ENCODE data around the gene UBXN11.

The UBXN11 gene

DNA sequence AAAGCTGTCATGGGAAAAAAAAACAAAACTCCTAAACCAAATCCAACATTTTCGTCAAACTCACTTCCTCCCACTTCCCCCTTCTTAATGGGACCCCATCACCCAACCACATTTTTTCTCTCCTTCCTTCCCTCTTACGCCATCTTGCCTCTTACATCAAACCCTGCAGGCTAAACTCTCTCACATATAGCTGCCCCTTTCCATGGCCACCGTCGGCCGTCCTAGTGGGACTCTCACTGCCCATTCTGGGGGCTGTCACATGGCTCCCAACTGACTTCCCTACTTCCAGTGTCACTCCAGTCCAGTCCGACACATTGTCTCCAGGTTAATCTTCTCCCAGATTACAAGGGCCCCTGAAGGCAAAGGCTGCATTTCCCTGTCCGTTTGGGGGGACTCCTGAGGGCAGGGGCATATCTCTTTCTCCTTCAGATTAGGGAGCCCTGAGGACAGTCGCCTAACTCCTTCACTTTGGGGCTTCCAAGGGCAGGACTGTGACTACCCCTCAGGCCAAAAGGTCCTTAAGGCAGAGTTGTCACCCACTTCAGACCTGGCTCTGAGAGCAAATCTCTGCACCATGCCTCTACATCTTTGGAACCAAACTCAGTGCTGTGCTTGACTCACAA lies 658 bp downstream of the UBXN11 start:
- in situ Hi-C loops (cut with MboI; ENCODE audit: low pct_unique_long_range_greater_than_20kb, low sequenced_read_pairs, unreplicated experiment): no loop called here
- TF ChIP-seq, protein P1, sequence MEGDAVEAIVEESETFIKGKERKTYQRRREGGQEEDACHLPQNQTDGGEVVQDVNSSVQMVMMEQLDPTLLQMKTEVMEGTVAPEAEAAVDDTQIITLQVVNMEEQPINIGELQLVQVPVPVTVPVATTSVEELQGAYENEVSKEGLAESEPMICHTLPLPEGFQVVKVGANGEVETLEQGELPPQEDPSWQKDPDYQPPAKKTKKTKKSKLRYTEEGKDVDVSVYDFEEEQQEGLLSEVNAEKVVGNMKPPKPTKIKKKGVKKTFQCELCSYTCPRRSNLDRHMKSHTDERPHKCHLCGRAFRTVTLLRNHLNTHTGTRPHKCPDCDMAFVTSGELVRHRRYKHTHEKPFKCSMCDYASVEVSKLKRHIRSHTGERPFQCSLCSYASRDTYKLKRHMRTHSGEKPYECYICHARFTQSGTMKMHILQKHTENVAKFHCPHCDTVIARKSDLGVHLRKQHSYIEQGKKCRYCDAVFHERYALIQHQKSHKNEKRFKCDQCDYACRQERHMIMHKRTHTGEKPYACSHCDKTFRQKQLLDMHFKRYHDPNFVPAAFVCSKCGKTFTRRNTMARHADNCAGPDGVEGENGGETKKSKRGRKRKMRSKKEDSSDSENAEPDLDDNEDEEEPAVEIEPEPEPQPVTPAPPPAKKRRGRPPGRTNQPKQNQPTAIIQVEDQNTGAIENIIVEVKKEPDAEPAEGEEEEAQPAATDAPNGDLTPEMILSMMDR (IDR thresholded peaks at IDR 0.05; ENCODE audit: extremely low read depth, insufficient read depth, missing control alignments): no peak
- DNase-seq (ENCODE audit: low spot score): no peak

DNA sequence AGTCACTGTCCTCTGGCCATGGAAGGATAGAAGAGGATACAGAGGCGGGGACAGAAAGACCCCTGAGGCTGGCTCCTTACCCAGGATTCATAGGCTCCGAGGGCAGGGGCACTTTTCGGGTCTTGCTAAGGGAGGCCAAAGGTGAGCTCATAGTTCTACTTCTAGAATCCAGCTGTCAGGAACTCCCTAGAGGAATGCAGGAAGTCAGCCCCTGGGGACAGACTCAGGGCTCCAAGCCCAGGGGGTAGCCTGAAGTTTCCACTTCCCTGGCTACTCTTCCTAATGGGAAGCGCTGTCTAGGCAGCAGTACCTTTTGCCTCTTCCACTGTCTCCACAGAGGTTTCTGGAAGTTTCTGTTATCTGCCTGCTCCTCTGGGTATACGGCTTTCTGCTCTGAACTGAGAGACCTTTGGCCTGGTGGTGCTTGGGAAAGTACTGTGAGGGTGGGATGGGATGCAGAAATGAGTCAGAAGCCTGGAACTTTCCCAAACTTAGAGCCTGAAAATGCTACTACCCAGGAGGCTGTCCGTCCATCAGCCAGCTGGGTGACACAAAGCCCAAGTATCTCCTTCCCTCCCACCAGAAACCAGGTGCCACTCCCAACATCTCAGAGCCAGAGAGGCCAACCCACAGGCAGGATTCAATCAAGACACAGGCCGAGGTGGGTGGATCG lies 3.6 kb downstream of the UBXN11 start:
- DNase-seq (ENCODE audit: low spot score): no peak
- in situ Hi-C loops (cut with MboI; ENCODE audit: low pct_unique_long_range_greater_than_20kb, low sequenced_read_pairs, unreplicated experiment): no loop called here
- TF ChIP-seq, protein P1 (IDR thresholded peaks at IDR 0.05; ENCODE audit: extremely low read depth, insufficient read depth, missing control alignments): no peak

DNA sequence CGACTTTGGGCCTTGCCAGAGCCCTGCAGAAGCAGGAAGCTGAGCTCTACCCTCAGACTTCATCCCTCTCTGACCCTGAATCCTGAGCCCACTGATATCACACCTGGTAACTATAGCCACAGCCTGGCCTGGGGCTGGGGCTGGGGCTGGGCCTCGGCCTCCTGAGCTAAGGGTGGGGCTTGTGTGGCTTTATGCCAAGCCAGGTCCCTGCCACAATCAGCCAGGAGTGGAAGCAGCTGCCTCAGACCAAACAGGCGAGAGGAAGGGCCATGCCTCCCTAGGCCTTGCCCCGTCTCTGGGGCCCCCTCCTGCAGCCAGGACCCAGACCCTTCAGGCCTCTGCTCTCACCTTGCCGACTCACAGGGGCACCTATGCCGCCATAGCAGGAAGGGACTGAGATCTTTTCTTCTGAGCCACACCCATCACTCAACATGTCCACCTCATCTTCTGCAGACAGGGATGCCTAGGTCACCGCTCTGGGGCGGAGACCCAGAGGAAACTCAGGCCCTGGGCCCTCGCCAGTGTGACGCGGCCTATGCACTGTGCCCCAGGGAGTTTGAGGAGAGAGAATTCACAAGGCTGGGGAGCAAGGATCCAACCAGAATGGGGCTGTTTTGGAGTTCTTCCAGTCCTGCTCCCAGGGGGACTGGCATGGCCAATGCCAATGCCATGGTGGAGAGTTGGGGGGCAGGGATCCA lies 5.7 kb downstream of the UBXN11 start:
- DNase-seq (ENCODE audit: low spot score): no peak
- in situ Hi-C loops (cut with MboI; ENCODE audit: low pct_unique_long_range_greater_than_20kb, low sequenced_read_pairs, unreplicated experiment): no loop called here
- TF ChIP-seq, protein P1 (IDR thresholded peaks at IDR 0.05; ENCODE audit: extremely low read depth, insufficient read depth, missing control alignments): no peak

DNA sequence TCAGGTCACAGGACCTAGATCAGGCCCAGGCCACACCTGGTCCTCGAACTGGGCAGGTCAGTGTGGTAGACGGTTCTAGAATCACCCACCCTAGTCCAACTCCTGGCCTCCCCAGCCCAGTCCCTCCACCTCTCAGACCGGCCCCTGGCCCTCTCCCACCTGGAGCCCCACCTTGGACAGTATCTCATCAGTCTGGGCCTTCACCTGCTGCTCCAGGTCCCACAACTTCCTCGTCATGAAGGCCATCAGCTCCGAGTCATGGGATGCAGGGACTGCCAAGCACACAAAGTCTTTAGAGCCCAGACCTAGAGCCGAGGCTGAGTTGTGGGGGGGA lies 8.7 kb downstream of the UBXN11 start:
- in situ Hi-C loops (cut with MboI; ENCODE audit: low pct_unique_long_range_greater_than_20kb, low sequenced_read_pairs, unreplicated experiment): no loop called here
- DNase-seq (ENCODE audit: low spot score): no peak
- TF ChIP-seq, protein P1 (IDR thresholded peaks at IDR 0.05; ENCODE audit: extremely low read depth, insufficient read depth, missing control alignments): no peak

DNA sequence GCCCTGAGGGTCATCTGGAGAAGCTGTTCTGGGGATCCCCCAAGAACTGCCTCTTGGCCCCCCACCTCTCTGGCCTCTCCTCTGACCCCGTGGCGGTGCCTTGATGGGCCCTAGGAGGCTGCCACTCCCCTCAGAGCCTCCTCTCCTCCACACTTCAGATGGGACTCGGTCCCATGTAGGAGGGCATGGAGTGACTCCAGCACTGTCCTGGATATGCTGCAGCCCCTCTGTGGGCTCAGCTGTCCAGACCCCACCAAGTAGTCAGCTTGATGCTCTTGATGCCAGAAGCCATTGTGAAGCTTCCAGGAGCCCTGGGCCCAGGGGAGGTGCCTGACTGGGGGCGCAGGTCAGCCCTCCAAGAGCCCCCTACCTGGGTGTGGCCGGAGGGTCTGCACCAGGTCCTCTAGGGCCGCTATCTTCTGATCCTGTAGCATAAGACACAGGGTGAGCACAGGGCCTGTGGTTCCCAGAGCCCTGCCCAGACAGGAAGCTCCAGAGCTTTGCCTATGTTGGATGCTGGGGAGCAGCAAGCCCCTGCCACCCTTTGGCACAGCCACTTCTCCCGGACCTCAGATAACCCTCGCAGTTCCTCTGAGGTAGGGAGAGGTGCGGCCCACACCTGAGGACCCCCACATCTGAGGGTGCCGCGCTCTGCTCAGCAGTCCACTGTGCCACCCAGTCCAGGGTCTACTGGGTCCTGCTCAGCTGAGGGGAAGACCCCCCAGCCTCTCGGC lies 9.2 kb downstream of the UBXN11 start:
- TF ChIP-seq, protein P1 (IDR thresholded peaks at IDR 0.05; ENCODE audit: extremely low read depth, insufficient read depth, missing control alignments): no peak
- DNase-seq (ENCODE audit: low spot score): no peak
- in situ Hi-C loops (cut with MboI; ENCODE audit: low pct_unique_long_range_greater_than_20kb, low sequenced_read_pairs, unreplicated experiment): no loop called here

DNA sequence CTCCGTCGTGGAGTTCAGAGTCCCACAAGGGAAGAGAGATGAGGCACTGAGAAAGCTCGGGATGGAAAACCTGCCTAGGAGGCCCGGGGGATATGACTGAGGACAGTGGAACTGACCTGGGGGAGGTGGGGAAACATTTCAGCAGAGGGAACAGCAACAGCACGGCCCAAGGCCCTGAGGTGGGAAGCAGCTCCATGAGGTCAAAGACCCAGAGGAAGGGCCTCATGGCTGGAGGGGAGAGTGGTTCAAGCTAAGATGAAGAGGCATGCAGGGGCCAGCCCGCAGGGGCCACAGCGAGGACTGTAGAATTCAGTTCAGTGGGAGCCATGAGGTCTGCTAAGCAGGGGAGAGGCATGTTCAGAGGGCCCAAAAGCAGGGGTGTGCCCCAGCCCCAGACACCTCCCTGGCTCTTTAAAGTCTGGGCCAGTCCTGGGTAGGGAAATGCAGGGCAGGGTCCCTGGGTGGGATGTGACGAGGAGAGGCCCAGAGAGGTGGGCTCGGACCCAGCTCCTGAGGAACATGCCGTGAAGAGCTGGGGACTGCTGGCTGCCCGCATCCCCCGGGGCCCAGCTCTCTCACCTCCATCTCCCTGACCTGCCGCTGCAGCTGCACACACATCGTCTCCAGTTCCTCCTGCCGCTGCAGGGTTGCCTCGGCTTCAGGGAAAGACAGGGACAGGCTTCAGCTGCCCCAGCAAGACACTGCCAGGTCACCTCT lies 9.9 kb downstream of the UBXN11 start:
- DNase-seq (ENCODE audit: low spot score): no peak
- in situ Hi-C loops (cut with MboI; ENCODE audit: low pct_unique_long_range_greater_than_20kb, low sequenced_read_pairs, unreplicated experiment): no loop called here
- TF ChIP-seq, protein P1 (IDR thresholded peaks at IDR 0.05; ENCODE audit: extremely low read depth, insufficient read depth, missing control alignments): no peak
